A549 (cell line): ENCODE measurements around the gene C4orf51.

Source experiments
- BHLHE40 ChIP-seq: IDR thresholded peaks from 2 replicates; pipeline ENCODE4 v1.6.1; 2012; ENCODE audit warnings: low read depth, low read length, inconsistent platforms
- CTCF ChIP-seq: fragments of >200 bp; sonication (Bioruptor Twin); formaldehyde crosslinking; IDR thresholded peaks from 3 replicates; pipeline ENCODE4 v1.5.1; 2016
- EP300 ChIP-seq, 2 experiments: fragments of >200 bp; sonication (Bioruptor Twin); formaldehyde crosslinking; IDR thresholded peaks; 2 replicates in 1 of 2; 3 replicates in 1 of 2; pipeline ENCODE4 v1.6.1; 2016 to 2017
- FOXS1 ChIP-seq: fragments of 250-450 bp; sonication (Bioruptor Pico); IDR thresholded peaks from 2 replicates; pipeline ENCODE4 v1.5.0; 2020; ENCODE audit warnings: mild to moderate bottlenecking, moderate library complexity
- JUNB ChIP-seq: fragments of >200 bp; sonication (Bioruptor Twin); formaldehyde crosslinking; IDR thresholded peaks from 2 replicates; pipeline ENCODE4 v1.6.1; 2016
- PHF8 ChIP-seq: fragments of 200-600 bp; sonication (generic); IDR thresholded peaks from 2 replicates; pipeline ENCODE4 v1.6.1; 2016; ENCODE audit warnings: low read depth, mild to moderate bottlenecking, antibody characterized with exemption, moderate library complexity, borderline replicate concordance
- POLR2A ChIP-seq: IDR thresholded peaks from 2 replicates; pipeline ENCODE4 v1.6.1; 2012; ENCODE audit warnings: mild to moderate bottlenecking, low read length
- SMC3 ChIP-seq: fragments of >200 bp; sonication (Bioruptor Twin); formaldehyde crosslinking; IDR thresholded peaks from 3 replicates; pipeline ENCODE4 v1.6.1; 2018; ENCODE audit warnings: inconsistent platforms

GRCh38 chr4:145740806-145741205, 60.9 kb downstream of the C4orf51 start:
- TF ChIP-seq CTCF (no peak), EP300 (IDR thresholded peaks at IDR 0.05) (no peak), PHF8 (no peak), SMC3 (no peak), POLR2A (no peak), BHLHE40 (no peak), FOXS1 (CRISPR knock-in tag) (no peak), JUNB (no peak)
